ENCODE data around the gene PREP.
"Not testable (repeated sequence)": the region's sequence is repeated elsewhere in the genome, so short reads cannot be mapped to it uniquely, and the experiment has no call there.

PREP gene

DNA sequence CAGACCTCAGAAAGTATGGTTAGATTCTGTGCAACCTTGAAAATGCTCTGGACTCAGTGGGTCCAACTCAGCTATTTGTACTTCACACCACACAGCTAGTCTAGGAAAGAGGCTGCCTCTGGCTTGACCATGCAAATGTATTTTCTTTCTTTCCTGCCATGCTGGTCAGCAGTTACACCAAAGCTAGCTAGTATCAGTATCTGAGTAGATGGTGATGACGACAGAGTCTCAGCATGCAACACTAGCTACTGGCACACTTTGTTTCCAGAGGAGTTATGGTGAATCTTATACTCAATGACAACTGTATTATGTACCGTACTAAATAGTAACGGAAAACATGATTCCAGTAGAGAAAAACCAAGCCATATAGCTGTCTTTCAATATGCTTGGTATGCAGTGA lies 126.5 kb downstream of the PREP start:
- in situ Hi-C loops (cut with HindIII; ENCODE audit: low sequenced_read_pairs) = no loop called here

DNA sequence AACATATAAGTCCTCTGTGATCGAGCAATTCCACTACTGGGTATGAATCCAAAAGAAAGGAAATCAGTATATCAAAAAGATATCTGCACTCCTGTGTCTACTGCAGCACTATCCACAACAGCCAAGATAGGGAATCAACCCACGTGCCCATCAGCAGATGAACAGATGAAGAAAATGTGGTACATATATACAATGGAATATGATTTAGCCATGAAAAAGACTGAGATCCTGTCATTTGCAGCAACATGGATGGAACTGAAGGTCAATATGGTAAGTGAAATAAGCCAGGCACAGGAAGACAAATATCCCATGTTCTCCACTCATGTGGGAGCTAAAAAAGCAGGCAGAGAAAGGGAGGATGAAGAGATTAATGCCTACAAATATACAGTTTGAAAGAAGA lies 127.3 kb downstream of the PREP start:
- in situ Hi-C loops (cut with HindIII; ENCODE audit: low sequenced_read_pairs) = no loop called here

DNA sequence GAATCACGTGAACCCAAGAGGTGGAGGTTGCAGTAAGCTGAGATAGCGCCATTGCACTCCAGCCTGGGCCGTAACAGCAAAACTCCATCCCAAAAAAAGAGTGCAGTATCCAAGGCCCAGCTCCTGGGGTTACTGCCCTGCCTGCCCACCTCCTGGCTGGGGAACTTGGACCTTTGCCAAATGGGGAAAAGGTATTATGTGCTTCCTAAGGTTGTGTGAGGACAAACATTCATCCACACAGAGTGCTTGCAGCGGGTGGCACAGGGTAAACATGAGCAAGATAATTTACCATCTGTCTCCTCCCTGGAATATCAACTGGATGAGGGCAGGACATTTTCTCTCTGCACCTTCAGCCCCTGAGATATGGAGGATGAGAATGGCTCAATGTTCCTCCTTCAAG lies 128.2 kb downstream of the PREP start:
- in situ Hi-C loops (cut with HindIII; ENCODE audit: low sequenced_read_pairs) = no loop called here

DNA sequence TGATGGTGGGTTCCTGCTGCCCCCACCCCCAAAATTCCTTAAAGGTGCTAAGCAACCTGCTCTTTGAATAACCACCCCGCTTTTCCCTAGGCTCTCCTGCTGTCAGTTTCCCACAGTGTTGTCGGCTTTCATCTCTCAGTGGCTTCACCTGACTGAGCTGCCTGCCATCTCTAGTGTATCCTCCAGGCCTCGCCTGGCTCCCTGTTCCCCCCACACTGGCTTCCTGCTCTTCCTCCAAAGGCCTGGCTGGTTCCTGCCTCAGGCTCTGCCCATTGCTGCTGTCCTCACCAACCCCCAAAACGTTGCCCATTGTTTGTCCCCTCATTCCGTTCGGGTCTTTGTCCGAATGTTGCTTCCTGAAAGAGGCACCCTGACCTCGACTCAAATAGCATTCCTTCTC lies 129.3 kb downstream of the PREP start:
- in situ Hi-C loops (cut with HindIII; ENCODE audit: low sequenced_read_pairs) = no loop called here

DNA sequence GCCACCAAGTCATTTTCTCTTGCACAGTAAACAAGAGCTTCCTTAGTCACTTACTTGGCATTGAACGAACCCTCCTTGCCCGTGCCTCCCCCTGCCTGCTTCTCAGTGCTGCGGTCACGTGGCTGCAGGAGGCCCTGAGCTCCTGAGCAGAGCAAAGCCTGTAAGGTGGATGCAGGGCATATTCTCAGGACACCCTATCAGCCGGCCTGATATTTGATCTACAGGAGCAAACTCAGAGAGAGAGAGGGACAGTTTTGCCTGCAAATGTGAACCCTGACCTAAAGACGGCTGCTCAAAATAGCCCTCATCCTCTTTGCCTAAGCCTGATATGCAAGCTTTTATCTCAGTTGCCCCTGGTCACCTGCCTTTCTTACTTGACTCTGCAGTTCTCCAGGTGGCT lies 130.1 kb downstream of the PREP start:
- in situ Hi-C loops (cut with HindIII; ENCODE audit: low sequenced_read_pairs) = no loop called here

DNA sequence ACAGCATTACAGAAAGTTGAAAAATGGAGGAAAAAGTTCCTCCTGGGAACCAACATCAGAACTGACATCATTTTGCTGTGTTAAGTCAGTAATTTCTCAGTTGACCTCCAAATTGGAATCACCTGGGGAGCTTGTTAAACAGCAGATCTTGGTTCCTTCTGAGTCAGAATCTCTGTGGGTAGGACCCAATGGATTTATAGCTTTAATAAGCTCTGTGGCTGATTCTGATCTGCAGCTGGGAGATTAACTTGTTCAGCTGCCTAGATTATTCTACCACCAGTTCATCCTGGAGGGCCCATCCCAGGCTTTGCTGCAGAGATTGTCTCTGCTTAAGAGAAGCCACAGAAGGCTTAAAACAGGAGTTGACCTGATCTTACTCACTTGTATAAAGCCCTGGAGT lies 132.4 kb downstream of the PREP start:
- in situ Hi-C loops (cut with HindIII; ENCODE audit: low sequenced_read_pairs) = no loop called here

DNA sequence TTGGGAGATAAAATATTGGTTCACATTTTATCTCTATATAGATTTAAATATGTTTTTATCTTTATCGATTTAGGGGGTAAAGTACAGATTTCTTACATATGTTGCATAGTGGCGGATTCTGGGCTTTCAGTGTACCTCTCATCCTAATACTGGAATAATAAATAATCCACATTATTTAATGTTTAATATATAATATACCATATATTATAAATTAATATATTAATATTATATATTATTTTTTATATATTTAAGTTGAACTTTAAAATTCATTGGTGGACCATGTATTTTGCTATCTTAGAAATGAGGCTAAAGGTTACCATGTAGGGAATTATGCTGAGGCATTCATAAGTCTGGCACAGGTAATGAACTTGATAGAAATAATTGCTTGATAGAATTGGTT lies 133.5 kb downstream of the PREP start:
- in situ Hi-C loops (cut with HindIII; ENCODE audit: low sequenced_read_pairs) = no loop called here

DNA sequence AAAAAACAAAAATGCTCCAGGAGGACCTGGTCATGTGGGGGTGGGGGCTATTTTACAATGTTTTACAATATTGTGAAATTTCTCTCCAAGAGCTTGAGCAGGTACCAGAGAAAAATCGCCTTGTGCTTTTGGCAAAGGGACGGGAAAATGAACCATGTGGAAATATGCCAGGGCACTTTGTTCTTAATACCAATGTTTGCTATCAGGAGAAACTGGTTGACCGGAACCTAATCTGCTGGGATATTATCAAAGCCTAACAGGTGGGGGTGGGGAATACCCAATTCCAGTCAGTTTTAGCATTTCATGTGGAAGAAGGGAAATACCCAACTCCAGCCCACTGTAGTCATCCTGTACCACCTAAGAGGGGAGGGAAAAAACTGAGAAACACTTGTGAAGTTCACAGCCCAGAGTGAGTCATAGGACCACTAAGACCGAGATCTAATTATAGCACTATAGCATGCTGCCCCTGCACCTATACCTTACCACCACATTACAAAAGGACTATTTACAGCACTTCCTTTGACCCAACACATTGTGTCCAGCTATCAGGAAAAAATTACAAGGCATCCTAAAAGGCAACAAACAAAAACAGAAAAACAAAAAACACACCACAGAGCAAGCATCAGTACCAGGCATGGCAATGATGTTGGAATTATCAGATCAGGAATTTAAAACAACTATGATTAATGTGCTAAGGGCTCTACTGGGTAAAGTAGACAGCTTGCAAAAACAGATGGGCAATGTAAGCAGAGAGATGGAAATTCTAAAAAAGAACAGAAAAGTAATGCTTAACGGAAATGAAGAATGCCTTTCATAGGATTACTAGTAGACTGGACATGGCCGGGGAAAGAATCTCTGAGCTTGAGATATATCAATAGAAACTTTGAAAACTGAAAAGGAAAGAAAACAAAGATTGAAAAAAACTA lies 138.9 kb downstream of the PREP start:
- in situ Hi-C loops (cut with HindIII; ENCODE audit: low sequenced_read_pairs) = no loop called here

DNA sequence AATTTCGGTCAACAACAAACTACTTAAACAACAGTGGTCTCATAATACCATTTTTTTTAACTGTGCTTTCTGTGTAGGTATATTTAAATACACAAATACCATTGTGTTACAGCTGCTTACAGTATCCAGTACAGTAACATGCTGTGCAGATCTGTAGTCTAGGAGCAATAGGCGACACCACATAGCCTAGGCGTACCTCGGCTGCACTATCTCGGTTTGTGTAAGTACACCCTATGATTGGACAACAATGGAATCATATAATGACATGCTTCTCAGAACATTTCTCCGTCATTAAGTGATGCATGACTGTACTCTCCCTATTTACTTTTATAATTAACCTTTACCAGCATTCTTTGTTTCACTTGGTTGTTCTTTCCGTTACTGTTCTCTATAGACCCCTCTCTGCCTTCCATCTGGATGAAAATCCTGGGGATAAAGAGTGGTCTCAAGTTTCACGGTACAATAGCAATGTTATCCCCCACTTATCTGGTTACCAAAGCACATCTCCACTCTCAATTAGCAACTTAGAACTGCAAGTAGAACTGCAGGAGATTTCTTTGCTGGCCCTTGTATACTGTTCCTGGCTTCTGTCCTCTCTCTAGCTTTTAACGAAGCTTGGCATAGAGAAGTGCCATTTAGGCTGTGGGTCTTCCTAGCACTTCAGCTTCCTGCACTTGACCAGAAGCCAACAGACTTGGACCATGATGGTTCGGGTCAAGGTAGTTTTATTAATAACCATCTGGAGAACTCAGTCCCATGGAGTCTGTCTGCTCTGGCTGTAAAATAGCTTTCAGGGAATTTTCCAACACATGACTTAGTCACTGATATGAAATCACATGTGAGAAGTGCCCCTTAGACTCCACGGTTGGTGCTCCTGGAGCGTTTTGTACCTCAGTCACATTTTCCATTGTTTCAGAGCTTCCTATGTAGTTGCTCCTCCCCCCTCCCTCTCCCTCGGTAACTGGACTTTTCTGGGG lies 142.7 kb downstream of the PREP start:
- in situ Hi-C loops (cut with HindIII; ENCODE audit: low sequenced_read_pairs) = no loop called here

DNA sequence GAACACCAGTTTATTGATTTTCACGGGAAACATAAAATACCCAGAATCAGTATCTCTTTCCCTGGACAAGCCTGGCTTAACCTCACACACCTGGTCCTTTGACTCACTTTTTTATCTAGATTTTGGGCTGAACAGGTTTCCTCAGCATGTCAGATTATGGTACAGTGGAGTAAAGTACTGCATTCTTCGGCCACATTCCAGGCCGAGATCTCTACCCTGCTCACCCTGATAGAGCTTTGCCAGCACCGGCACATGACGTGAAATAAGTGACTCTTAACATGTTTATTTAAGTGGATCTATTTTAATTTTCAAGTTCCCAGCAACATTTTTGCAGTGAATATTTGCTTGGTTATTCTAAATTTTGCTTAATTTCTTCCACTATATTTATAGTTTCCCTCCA lies 144.1 kb downstream of the PREP start:
- in situ Hi-C loops (cut with HindIII; ENCODE audit: low sequenced_read_pairs) = no loop called here

DNA sequence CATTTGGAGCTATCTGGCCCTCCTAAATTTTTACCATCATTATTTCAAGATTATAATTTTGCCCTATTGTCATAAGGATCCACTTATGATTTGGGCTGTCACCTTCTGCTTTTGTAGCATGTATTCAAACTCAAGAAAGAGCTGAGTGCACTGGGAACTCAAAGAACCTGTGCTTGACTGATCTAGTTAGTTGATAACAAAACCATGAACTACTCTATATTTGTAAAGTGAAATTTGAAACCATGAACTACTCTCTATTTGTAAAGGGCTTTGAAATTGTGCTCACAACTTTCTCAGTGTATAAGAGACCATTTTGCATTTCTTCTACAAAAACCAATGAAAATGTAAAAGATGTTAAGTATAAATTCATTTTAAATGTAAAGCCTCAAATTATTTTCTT lies 145.5 kb downstream of the PREP start:
- in situ Hi-C loops (cut with HindIII; ENCODE audit: low sequenced_read_pairs) = no loop called here

DNA sequence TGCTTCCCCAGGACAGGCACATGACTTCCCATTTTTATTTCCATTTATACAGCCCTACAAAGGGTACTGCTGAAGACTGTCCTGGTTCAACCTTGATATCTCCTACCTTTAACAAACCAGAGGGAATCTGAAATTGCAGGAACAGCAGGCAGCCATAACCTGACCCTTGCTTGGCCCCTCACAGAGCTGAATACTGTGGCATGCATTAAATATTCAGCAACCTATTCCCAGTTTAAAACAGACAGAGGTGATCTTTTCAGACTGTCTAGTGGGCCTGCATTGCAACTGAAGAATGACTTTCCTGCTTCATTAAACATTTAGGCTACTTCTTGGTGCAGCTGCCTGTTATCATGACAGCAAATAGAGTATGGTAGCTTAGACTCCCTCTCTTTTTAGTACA lies 146.3 kb downstream of the PREP start:
- in situ Hi-C loops (cut with HindIII; ENCODE audit: low sequenced_read_pairs) = no loop called here

DNA sequence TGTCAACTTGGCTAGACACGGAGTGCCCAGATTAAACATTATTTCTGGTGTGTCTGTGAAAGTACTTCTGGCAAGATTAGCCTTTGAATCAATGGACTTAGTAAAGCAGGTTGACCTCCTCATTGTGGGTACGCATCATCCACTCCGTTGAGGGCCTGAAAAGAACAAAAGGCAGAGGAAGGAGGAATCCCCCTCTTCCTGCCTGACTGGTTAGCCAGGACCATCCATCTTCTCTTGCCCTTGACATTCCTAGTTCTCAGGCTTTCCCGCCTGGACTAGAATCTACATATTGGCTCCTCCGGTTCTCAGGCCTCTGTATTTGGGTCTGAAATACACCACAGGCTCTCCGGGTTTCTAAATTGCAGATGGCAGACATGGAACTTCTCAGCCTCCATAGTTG lies 149.1 kb downstream of the PREP start:
- in situ Hi-C loops (cut with HindIII; ENCODE audit: low sequenced_read_pairs) = no loop called here

DNA sequence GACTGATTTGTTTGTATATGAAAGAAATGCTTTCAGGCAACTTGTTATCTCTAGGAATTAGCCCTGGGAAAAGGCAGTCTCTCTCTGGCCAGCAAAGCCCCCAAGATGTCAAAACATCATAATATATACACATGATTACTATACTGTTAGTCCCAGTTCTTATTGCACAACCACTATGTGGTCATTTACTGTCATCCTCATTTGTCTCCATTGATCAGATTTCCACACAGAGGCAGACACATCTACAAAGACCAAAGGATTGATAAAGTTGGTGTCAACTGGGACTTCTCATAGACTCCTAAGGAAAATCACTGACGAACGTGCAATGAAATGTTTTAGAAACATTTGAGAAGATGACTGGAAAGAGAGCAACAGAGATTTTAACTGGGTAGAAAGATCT lies 151.2 kb downstream of the PREP start:
- in situ Hi-C loops (cut with HindIII; ENCODE audit: low sequenced_read_pairs) = no loop called here

DNA sequence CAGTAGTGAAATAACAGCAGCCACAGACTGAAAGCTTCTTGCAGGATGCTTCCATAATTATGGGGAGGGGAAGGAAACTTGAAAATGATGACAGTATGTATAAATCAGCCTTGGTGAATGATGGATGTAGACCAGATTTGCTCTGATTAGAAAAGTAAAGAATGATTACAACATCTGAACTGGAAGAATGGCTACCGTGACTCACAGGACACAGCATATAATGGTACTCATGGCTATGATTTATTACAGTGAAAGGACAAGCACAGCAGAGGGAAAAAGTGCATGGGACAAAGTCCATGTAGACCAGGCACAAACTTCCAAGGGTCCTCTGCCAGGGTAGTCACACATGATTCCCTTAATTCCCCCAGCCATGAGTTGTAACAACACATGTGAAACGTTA lies 152.3 kb downstream of the PREP start:
- in situ Hi-C loops (cut with HindIII; ENCODE audit: low sequenced_read_pairs) = no loop called here

DNA sequence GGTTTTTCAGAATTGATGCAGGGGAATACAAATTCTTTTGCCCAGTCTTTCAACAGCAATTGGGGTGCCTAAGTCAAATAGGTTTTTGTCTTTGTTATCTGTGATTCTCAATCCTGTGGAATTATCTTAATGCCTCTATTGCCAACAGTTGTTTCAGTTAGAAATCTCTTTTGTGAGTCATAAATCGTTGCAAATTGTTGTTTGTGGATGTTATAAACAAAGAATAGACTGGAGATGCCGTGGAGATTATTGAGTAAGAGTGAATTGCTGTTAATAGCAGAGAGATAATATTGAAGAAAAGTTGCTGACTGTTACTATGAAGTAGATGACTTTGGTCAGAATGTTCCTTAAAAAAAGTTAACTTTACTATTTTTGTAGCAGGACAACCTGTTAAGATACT lies 159.4 kb downstream of the PREP start:
- in situ Hi-C loops (cut with HindIII; ENCODE audit: low sequenced_read_pairs) = no loop called here

DNA sequence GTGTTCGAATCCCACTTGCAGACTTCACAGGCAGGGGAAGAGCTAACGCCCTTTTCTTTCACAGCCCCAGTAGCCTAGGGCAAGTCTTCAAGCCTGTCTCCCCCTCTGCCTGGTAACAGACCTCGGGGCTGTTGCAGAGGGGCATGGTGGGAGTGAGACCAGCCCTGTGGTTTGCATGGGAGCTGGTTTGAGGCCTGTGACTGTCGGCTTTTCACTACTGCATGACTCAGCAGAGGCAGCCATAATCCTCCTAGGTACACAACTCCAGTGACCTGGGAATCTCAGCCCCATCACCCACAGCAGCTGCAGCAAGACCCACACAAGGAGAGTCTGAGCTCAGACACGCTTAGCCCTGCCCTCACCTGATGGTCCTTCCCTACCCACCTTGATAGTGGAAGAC lies 167.7 kb downstream of the PREP start:
- in situ Hi-C loops (cut with HindIII; ENCODE audit: low sequenced_read_pairs) = no loop called here

DNA sequence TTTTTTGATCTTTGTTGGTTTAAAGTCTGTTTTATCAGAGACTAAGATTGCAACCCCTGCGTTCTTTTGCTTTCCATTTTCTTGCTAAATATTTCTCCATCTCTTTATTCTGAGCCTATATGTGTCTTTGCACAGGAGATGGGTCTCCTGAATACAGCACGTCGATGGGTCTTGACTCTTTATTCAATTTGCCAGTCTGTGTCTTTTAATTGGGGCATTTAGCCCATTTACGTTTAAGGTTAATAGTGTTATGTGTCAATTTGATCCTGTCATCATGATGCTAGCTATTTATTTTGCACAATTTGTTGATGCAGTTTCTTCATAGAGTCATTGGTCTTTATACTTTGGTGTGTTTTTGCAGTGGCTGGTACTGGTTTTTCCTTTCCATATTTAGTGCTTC lies 171.1 kb downstream of the PREP start:
- in situ Hi-C loops (cut with HindIII; ENCODE audit: low sequenced_read_pairs) = not testable (repeated sequence)
